Mucosa of descending colon (tissue), 3 donors: ENCODE measurements around the gene RNF11. TPM values are rescaled to one million over a fixed set of nuclear protein-coding genes. Genes with fewer than 3 reads are reported as not detected.

Experiments used
- ATAC-seq: fragments of 200-7000 bp; cut with Tn5 transposase; one replicate; pipeline ENCODE4 v1.9.1; 2020; ENCODE audit warnings: mild to moderate bottlenecking, moderate library complexity
- DNase-seq, 3 donors: peaks; one replicate each; pipeline ENCODE4 v3.0.0-alpha.2; 2020
- H3K36me3 ChIP-seq: fragments of 200-600 bp; one replicate; pipeline ENCODE4 v1.8.0; 2021; ENCODE audit warnings: low read depth, mild to moderate bottlenecking
- H3K4me1 ChIP-seq: fragments of 200-600 bp; one replicate; pipeline ENCODE4 v1.8.0; 2021; ENCODE audit warnings: low read depth, mild to moderate bottlenecking
- H3K4me3 ChIP-seq: fragments of 200-600 bp; one replicate; pipeline ENCODE4 v1.8.0; 2021; ENCODE audit warnings: mild to moderate bottlenecking
- H3K9me3 ChIP-seq: fragments of 200-600 bp; one replicate; pipeline ENCODE4 v1.8.0; 2021; ENCODE audit warnings: mild to moderate bottlenecking
- CTCF ChIP-seq: fragments of 200-600 bp; IDR thresholded peaks from one replicate; pipeline ENCODE4 v1.8.0; 2022; ENCODE audit warnings: antibody characterized with exemption, mild to moderate bottlenecking
- intact Hi-C, 2 donors: fragments of 100-400 bp; cut with DNase I in 1 of 2; cut with micrococcal nuclease in 1 of 2; formaldehyde crosslinking; loops; one replicate each; pipeline versions ENCODE4 v1.11.0 to v1.11.1; 2022; cut with DNase I, micrococcal nuclease
- total RNA-seq, 3 donors: library from RNA; stranded (reverse); fragmentation: NEBNext Ultra II Directional in 2 of 3; extraction: Animal tissue kit (Norgen Biotek cat#: 25700) in 2 of 3; gene quantifications; one replicate each; pipeline versions ENCODE4 v1.2.1 to v1.2.4, GENCODE V29; 2021 to 2023
- donor health status: DM: no; HTN: no; CAD: no; lungs with moderate emphysema.
- donor health status: DM: no; HTN: no; CAD: no.
- donor health status: DM: no; HTN: yes; CAD: no.

RNF11 gene
- total RNA-seq, 3 donors from 2014 or later: 66.7 to 117 (median 84.7) TPM

DNA sequence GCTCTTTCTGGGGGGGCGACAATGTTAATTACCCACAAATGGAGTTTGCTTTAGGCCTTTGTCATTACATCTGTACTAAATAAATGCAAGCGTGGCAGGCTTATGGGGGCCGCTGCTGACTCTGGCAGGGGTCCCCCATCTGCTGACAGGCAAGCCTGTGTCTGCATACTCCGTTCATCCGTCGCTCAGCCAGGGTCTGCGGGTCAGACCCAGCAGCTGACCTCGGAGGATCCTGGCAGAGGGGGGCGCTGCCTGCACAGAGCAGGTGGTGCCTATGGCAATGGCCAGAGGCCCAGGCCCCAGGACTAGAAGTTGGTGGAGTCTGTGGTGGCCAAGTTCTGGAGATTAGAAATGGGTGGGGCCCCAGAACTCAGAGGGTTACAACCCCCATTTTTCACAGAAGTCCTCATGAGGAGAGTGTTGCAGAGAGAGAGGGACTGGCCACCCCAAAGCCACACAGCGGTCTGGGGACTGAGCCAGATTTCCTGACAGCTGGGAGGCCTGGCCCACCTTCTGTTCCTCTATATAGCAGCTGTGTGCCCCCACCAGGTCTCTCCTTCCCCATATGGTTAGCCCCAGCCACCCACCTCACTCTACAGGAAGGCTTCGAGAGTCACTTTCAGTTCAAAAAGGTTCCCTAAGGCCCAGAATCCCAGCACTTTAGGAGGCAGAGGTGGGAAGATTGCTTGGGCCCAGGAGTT is 63.3 kb downstream of the RNF11 start:
- intact Hi-C loops: no loop called here

GRCh38 chr1:51299981-51300670 is 64.1 kb downstream of the RNF11 start:
- Histone ChIP-seq H3K4me1 (peaks cover 17% of the 10 kb centered on the region), H3K9me3 (no peaks in the 10 kb centered on the region), H3K36me3 (no peaks in the 10 kb centered on the region), H3K4me3 (no peak overlapping the region)
- ATAC-seq: no peak
- intact Hi-C loops: no loop called here
- no peak for DNase-seq
- no peak for TF ChIP-seq CTCF

More for the DNA sequence above, 63.3 kb downstream of the RNF11 start:
- Histone ChIP-seq H3K9me3 (no peaks in the 10 kb centered on the region), H3K4me3 (no peak overlapping the region), H3K4me1 (peaks cover 12% of the 10 kb centered on the region), H3K36me3 (no peaks in the 10 kb centered on the region)
- ATAC-seq: no peak
- TF ChIP-seq CTCF: no peak
- no peak for DNase-seq

GRCh38 chr1:51301152-51301843 is 65.2 kb downstream of the RNF11 start:
- ATAC-seq: no peak
- intact Hi-C loops: no loop called here
- no peak for DNase-seq
- peaks cover 20% of the 10 kb centered on the region for H3K4me1 ChIP-seq
- H3K9me3 ChIP-seq: no peaks in the 10 kb centered on the region
- no peaks in the 10 kb centered on the region for H3K36me3 ChIP-seq
- TF ChIP-seq CTCF: no peak
- H3K4me3 ChIP-seq: no peak overlapping the region

DNA sequence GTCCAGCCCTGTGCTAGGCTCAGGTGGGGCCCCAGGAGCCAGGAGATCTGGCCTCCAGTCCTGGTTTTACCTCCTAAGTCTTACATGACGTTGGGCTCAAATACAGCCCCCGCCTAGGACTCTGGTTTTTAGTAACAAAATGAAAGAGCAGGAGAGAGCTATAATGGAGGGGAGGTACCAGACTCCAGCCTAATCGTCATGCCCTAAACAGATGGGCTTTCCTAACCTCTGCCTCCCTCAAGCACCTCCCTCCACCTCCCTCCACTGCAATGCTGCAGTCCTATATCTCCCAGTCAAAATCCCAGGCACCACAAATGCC is 65.7 kb downstream of the RNF11 start:
- no peak for TF ChIP-seq CTCF
- intact Hi-C loops: no loop called here
- no peak for ATAC-seq

DNA sequence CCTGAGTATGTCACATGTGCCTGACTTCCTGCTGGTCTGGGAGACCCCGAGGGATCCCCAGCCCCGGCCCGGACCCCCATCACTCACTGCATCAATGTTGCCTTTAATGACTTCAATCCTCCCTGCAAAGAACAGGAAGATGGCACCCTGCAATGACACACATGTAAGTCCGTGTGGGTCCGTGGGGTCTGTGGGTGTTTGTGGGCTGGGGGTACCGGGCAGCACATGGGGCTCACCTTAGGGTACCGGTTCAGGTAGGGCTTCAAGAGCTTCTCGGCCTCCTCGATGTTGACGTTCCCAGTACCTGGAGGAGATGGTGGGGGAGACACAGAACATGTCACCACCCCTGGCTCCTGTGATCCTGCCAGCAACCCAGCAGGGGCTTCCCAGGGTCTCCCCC is 66.2 kb downstream of the RNF11 start:
- intact Hi-C loops: no loop called here
- Histone ChIP-seq H3K4me1 (peaks cover 12% of the 10 kb centered on the region), H3K9me3 (no peaks in the 10 kb centered on the region), H3K4me3 (no peak overlapping the region), H3K36me3 (no peaks in the 10 kb centered on the region)
- no peak for ATAC-seq
- no peak for TF ChIP-seq CTCF
- DNase-seq: no peak

More for the DNA sequence above, 65.7 kb downstream of the RNF11 start:
- H3K36me3 ChIP-seq: no peaks in the 10 kb centered on the region
- H3K9me3 ChIP-seq: no peaks in the 10 kb centered on the region
- H3K4me1 ChIP-seq: peaks cover 16% of the 10 kb centered on the region
- H3K4me3 ChIP-seq: no peak overlapping the region
- DNase-seq: no peak
